Lung (tissue), 12 donors: ENCODE data around the gene MYL7. TPM values are rescaled to one million over a fixed set of nuclear protein-coding genes. Genes with fewer than 3 reads are reported as not detected.

Experiments used
- ATAC-seq: fragments of 200-7000 bp; cut with Tn5 transposase; one replicate; pipeline ENCODE4 v1.9.1; 2020; ENCODE audit warnings: moderate number of reproducible peaks; ENCODE audit not compliant: insufficient read depth, low FRiP score
- DNase-seq, 3 donors: peaks; one replicate each; pipeline ENCODE4 v3.0.0-alpha.2; 2013 to 2017
- H3K27ac ChIP-seq, 2 donors: one replicate each; pipeline ENCODE4 v1.5.1; 2013; ENCODE audit warnings: mild to moderate bottlenecking in 2 of 2, moderate library complexity in 2 of 2, control low read depth in 1 of 2, inconsistent platforms in 1 of 2, low read depth in 1 of 2, low read length in 1 of 2
- H3K27me3 ChIP-seq, 3 donors: one replicate each; pipeline ENCODE4 v1.5.1; 2013; ENCODE audit warnings: low read length in 2 of 3; ENCODE audit not compliant: control insufficient read depth in 3 of 3, insufficient read depth in 3 of 3
- H3K36me3 ChIP-seq, 4 donors: one replicate each; pipeline ENCODE4 v1.5.1; 2013; ENCODE audit warnings: low read length in 4 of 4, mild to moderate bottlenecking in 1 of 4, moderate library complexity in 1 of 4; ENCODE audit not compliant: control insufficient read depth in 4 of 4, insufficient read depth in 4 of 4
- H3K4me1 ChIP-seq, 5 donors: one replicate each; pipeline ENCODE4 v1.5.1; 2013; ENCODE audit warnings: low read length in 5 of 5, mild to moderate bottlenecking in 2 of 5, moderate library complexity in 1 of 5; ENCODE audit not compliant: control insufficient read depth in 5 of 5, insufficient read depth in 5 of 5
- H3K4me3 ChIP-seq: one replicate; pipeline ENCODE4 v1.5.1; 2013; ENCODE audit warnings: mild to moderate bottlenecking, control low read depth, moderate library complexity
- H3K9ac ChIP-seq, 2 donors: one replicate each; pipeline ENCODE4 v1.5.1; 2013; ENCODE audit warnings: low read length in 2 of 2, control low read depth in 1 of 2; ENCODE audit not compliant: insufficient read depth in 1 of 2
- H3K9me3 ChIP-seq, 4 donors: one replicate each; pipeline ENCODE4 v1.5.1; 2013; ENCODE audit warnings: low read length in 3 of 4, mild to moderate bottlenecking in 1 of 4, moderate library complexity in 1 of 4; ENCODE audit not compliant: control insufficient read depth in 4 of 4, insufficient read depth in 3 of 4
- WGBS, 2 donors: extraction: QIAGEN DNeasy Blood & Tissue Kit; methylation state at CpG; one replicate each; pipeline ENCODE4 v1.1.7; 2013; 5-methylcytosine and 5-hydroxymethylcytosine counted together
- polyA plus RNA-seq, 2 donors: library from polyadenylated mRNA; stranded (reverse); fragments of 200-250 nt; gene quantifications; one replicate each; pipeline ENCODE4 v1.2.1, GENCODE V29; 2013
- total RNA-seq, 2 donors: library from RNA; depleted of rRNA in 1 of 2; stranded (reverse); fragments of >200 nt in 1 of 2; gene quantifications; one replicate each; pipeline ENCODE4 v1.2.1, GENCODE V29; 2014 to 2021
- TF ChIP-seq, protein P1 (sequence below): IDR thresholded peaks from 2 replicates; pipeline ENCODE4 v1.5.1; 2012; ENCODE audit warnings: mild to moderate bottlenecking; ENCODE audit errors: control extremely low read depth, extremely low read depth
- donor health status: control.
- donor health status: control.
- donor health status: Bipolar disorder and iron deficiency.
- donor health status: healthy.
- donor health status: DM: yes; HTN: yes; CAD: no.

Gene MYL7
- total and polyA plus RNA-seq, 4 donors: 0.08 to 13.0 TPM; not detected in 2

DNA sequence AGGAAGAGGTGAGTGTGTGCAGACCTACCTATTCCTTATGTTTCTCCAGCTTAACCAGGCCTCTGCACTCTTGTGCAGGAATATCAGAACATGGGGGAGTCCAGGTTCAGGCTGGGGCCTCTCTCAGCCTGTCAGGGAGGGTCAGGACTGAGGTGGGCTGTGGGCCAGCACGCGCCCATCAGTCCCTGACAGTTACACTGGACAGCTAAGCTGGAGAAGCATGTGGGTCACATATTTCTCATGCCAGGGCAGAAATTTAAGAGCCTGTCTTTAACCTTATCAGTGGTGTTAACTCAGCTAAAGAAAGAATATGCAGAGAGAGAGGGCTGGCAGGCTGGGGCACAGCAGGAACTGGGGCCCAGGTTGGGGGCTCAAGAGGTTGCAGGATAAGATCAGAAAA lies 9.1 kb downstream of the MYL7 start:
- no peak for ATAC-seq
- H3K4me3 ChIP-seq: no peak overlapping the region
- H3K9ac ChIP-seq: no peak overlapping the region
- no peaks in the 10 kb centered on the region for H3K27me3 ChIP-seq
- H3K4me1 ChIP-seq: peaks cover 0 to 12% (median 2%) of the 10 kb centered on the region in 5 donors
- peak overlapping the region in 1 of 2 donors; percentile 81 for H3K27ac ChIP-seq
- no peaks in the 10 kb centered on the region for H3K9me3 ChIP-seq
- TF ChIP-seq, protein P1, sequence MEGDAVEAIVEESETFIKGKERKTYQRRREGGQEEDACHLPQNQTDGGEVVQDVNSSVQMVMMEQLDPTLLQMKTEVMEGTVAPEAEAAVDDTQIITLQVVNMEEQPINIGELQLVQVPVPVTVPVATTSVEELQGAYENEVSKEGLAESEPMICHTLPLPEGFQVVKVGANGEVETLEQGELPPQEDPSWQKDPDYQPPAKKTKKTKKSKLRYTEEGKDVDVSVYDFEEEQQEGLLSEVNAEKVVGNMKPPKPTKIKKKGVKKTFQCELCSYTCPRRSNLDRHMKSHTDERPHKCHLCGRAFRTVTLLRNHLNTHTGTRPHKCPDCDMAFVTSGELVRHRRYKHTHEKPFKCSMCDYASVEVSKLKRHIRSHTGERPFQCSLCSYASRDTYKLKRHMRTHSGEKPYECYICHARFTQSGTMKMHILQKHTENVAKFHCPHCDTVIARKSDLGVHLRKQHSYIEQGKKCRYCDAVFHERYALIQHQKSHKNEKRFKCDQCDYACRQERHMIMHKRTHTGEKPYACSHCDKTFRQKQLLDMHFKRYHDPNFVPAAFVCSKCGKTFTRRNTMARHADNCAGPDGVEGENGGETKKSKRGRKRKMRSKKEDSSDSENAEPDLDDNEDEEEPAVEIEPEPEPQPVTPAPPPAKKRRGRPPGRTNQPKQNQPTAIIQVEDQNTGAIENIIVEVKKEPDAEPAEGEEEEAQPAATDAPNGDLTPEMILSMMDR: no peak
- 67 to 83% methylated on average over 2 of the region's 2 CpGs for WGBS, 2 donors
- DNase-seq: no peak
- H3K36me3 ChIP-seq: no peaks in the 10 kb centered on the region

DNA sequence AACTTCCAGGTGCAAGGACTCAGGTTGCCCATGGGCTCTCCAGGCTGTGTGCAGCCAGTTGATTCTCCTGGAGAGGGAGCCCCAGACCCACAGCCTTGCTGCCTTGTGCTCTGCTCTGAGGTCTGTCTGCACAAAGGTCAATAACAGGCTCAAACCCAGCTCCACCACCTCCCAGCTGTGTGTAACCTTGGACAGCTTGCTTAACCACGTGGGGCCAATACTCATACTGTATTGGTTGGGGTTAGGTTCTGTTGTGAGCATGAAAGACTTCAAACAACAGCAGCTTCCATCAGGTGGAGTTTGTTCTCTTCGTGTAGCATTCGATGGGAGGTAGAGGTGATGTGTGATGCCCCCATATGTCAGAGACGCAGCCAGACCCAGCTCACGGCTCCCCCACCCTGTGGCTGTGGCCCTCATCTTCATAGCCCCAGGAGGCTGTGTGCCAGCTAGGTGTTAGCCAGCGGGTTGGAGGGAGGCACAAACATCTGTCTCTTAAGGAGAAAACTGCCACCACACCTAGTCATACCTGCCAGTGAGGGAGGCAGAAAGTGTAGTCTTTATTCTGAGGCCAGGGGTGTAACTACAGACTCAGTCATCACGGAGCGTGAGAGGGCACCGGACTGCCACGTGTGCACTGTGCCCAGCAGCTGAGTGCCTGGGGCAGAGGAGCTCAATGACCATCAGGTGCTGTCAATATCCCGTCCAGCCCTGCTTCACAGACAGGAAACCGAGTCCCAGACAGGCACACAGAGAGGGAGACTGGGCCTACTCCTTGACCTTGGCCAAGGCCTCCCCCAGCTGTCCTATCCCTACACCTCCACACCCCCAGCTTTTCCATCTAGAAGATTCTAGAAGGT lies 9.7 kb downstream of the MYL7 start:
- H3K27ac ChIP-seq: peak overlapping the region in 1 of 2 donors; percentile 81
- no peak overlapping the region for H3K9ac ChIP-seq
- WGBS, 2 donors: 79 to 85% methylated on average over 11 to 12 of the region's 12 CpGs
- no peak for ATAC-seq
- H3K4me3 ChIP-seq: no peak overlapping the region
- no peak for DNase-seq
- no peaks in the 10 kb centered on the region for H3K27me3 ChIP-seq
- TF ChIP-seq, protein P1: no peak
- no peaks in the 10 kb centered on the region for H3K9me3 ChIP-seq
- H3K36me3 ChIP-seq: no peaks in the 10 kb centered on the region
- peaks cover 0 to 12% (median 2%) of the 10 kb centered on the region in 5 donors for H3K4me1 ChIP-seq

DNA sequence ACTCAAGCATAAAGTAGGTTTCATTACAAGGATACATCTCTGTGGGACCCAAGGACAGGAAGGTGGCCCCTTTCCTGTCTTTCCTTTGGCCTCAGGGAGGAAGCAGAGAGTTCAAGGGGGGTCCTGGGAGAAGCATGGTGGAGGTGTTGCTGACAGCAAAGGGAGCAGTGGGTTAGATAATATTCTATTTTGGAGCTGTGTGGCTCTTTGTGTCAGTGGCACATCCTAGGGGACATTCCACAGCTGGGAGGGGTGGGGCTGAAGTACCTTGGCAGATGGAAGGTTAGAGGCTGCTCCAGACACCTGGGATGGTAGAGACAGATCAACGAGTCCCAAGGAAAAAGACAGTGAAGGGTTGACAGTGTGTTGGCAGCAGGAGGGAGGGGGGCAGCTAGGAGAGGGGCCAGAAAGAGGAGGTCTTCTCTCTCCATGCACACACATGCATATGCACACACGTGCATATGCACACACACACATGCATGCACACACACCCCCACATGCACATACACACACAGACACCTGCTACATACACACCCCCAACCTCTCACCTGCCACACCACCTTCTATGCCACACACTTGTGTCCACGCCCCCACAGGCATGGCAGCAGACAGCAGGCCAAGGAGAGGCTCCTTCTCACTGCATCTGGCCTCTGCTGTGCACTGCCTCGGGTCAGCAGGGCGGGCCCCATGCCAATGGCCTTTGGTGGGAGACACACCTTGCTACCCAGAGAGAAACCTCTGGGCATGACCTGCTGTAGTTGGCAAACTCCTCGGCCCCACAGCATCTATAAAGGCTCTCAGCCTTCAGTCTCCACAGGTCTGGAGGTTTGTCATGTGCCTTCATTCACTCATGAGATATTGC lies 12.2 kb downstream of the MYL7 start:
- DNase-seq: no peak
- no peak for ATAC-seq
- Histone ChIP-seq H3K9me3 (no peaks in the 10 kb centered on the region), H3K9ac (no peak overlapping the region), H3K36me3 (no peaks in the 10 kb centered on the region), H3K4me1 (peaks cover 0 to 10% (median 2%) of the 10 kb centered on the region in 5 donors), H3K27me3 (no peaks in the 10 kb centered on the region), H3K27ac (peak overlapping the region in 1 of 2 donors; percentile 17), H3K4me3 (no peak overlapping the region)
- TF ChIP-seq, protein P1: no peak
- WGBS, 2 donors: 80 to 85% methylated on average over 6 of the region's 6 CpGs
